HepG2 (cell line): Measurements from ENCODE around the gene C2orf49. TPM values are rescaled to one million over a fixed set of nuclear protein-coding genes. Genes with fewer than 3 reads are reported as not detected.

ENCODE experiments used
- ATF3 ChIP-seq: sonication (generic); formaldehyde crosslinking; IDR thresholded peaks from 2 replicates; pipeline ENCODE4 v1.4.0; 2020; ENCODE audit warnings: missing genetic modification reagents
- CC2D1A ChIP-seq: sonication (generic); formaldehyde crosslinking; IDR thresholded peaks from 2 replicates; pipeline ENCODE4 v1.8.1; 2023; ENCODE audit warnings: mild to moderate bottlenecking, missing genetic modification reagents
- ELF1 ChIP-seq: sonication (generic); formaldehyde crosslinking; IDR thresholded peaks from 2 replicates; pipeline ENCODE4 v1.4.0; 2020; ENCODE audit warnings: missing genetic modification reagents
- FOXO1 ChIP-seq: sonication (generic); formaldehyde crosslinking; IDR thresholded peaks from 2 replicates; pipeline ENCODE4 v1.4.0; 2020; ENCODE audit warnings: missing genetic modification reagents
- HIVEP1 ChIP-seq: sonication (generic); formaldehyde crosslinking; IDR thresholded peaks from 2 replicates; pipeline ENCODE4 v1.4.0; 2020; ENCODE audit warnings: mild to moderate bottlenecking, missing genetic modification reagents
- HMGXB4 ChIP-seq, 2 experiments: sonication (generic) in 1 of 2; formaldehyde crosslinking in 1 of 2; IDR thresholded peaks; 2 replicates each; pipeline versions ENCODE4 v1.4.0 to v1.6.1; 2018 to 2020; ENCODE audit warnings: missing genetic modification reagents in 2 of 2, borderline replicate concordance in 1 of 2, low read depth in 1 of 2, mild to moderate bottlenecking in 1 of 2, missing biosample characterization in 1 of 2
- KAT8 ChIP-seq: IDR thresholded peaks from 2 replicates; pipeline ENCODE4 v1.6.1; 2016; ENCODE audit warnings: missing genetic modification reagents, missing compliant biosample characterization
- KMT2A ChIP-seq: sonication (generic); formaldehyde crosslinking; IDR thresholded peaks from 2 replicates; pipeline ENCODE4 v1.4.0; 2020; ENCODE audit warnings: missing genetic modification reagents
- MBNL3 ChIP-seq: fragments of 250-450 bp; sonication (Bioruptor Pico); conservative IDR thresholded peaks from 2 replicates; pipeline ENCODE4 v1.8.0; 2022; ENCODE audit warnings: mild to moderate bottlenecking, inconsistent platforms
- MYPOP ChIP-seq: sonication (generic); formaldehyde crosslinking; IDR thresholded peaks from 2 replicates; pipeline ENCODE4 v1.8.1; 2023; ENCODE audit warnings: mild to moderate bottlenecking, moderate library complexity, missing genetic modification reagents
- NCOA5 ChIP-seq: sonication (generic); formaldehyde crosslinking; IDR thresholded peaks from 2 replicates; pipeline ENCODE4 v1.4.0; 2020; ENCODE audit warnings: missing genetic modification reagents
- NR2F2 ChIP-seq: IDR thresholded peaks from 2 replicates; pipeline ENCODE4 v1.6.1; 2012; ENCODE audit warnings: low read depth, inconsistent platforms, borderline replicate concordance
- NRL ChIP-seq: sonication (generic); formaldehyde crosslinking; IDR thresholded peaks from 2 replicates; pipeline ENCODE4 v1.5.0; 2020; ENCODE audit warnings: missing genetic modification reagents, mild to moderate bottlenecking, moderate library complexity, borderline replicate concordance
- PHB2 ChIP-seq: fragments of 450-650 bp; IDR thresholded peaks from 2 replicates; pipeline ENCODE4 v1.6.1; 2018; ENCODE audit not compliant: partially characterized antibody
- REXO4 ChIP-seq: sonication (generic); formaldehyde crosslinking; IDR thresholded peaks from 2 replicates; pipeline ENCODE4 v1.8.0; 2022; ENCODE audit warnings: missing genetic modification reagents, mild to moderate bottlenecking, borderline replicate concordance
- SNRNP70 ChIP-seq: fragments of 200-400 bp; formaldehyde crosslinking; IDR thresholded peaks from 2 replicates; pipeline ENCODE4 v1.6.1; 2017; ENCODE audit warnings: mild to moderate bottlenecking, low read depth, low read length, moderate library complexity
- SOX5 ChIP-seq: IDR thresholded peaks from 2 replicates; pipeline ENCODE4 v1.6.1; 2016; ENCODE audit warnings: borderline replicate concordance
- TCF7 ChIP-seq: sonication (generic); IDR thresholded peaks from 2 replicates; pipeline ENCODE4 v1.6.1; 2016; ENCODE audit warnings: antibody characterized with exemption, low read depth
- ZBTB38 ChIP-seq: sonication (generic); formaldehyde crosslinking; IDR thresholded peaks from 2 replicates; pipeline ENCODE4 v1.5.1; 2020; ENCODE audit warnings: mild to moderate bottlenecking, missing genetic modification reagents
- ZBTB7B ChIP-seq: sonication (generic); formaldehyde crosslinking; IDR thresholded peaks from 2 replicates; pipeline ENCODE4 v1.4.0; 2020; ENCODE audit warnings: missing genetic modification reagents
- ZFYVE20 ChIP-seq: sonication (generic); formaldehyde crosslinking; IDR thresholded peaks from 2 replicates; pipeline ENCODE4 v1.8.0; 2023; ENCODE audit warnings: low read depth, mild to moderate bottlenecking, moderate library complexity, missing genetic modification reagents, borderline replicate concordance
- ZNF562 ChIP-seq: sonication (generic); formaldehyde crosslinking; IDR thresholded peaks from 2 replicates; pipeline ENCODE4 v1.8.0; 2022; ENCODE audit warnings: missing genetic modification reagents, borderline replicate concordance
- ZNF879 ChIP-seq: sonication (generic); formaldehyde crosslinking; IDR thresholded peaks from 2 replicates; pipeline ENCODE4 v1.8.1; 2023; ENCODE audit warnings: missing genetic modification reagents
- ZSCAN12 ChIP-seq: sonication (generic); formaldehyde crosslinking; IDR thresholded peaks from 2 replicates; pipeline ENCODE4 v1.9.0; 2021; ENCODE audit warnings: mild to moderate bottlenecking, missing genetic modification reagents
- polyA plus RNA-seq, 8 experiments: library from polyadenylated mRNA; depleted of rRNA in 3 of 8; stranded (reverse) in 7 of 8; unstranded in 1 of 8; fragments of >200 nt; fragmentation: Illumina TruSeq in 4 of 8; extraction: Trizol in 4 of 8; gene quantifications; 2 replicates each; pipeline versions ENCODE4 v1.2.1 to v1.2.3, GENCODE V29; 2011 to 2016; ENCODE audit warnings: low read depth in 4 of 8, missing spikeins in 1 of 8, mixed read lengths in 1 of 8; ENCODE audit not compliant: insufficient read depth in 1 of 8
- total RNA-seq, 5 experiments: library from RNA; depleted of rRNA; stranded (reverse); fragments of >200 nt; fragmentation: Illumina TruSeq; extraction: Trizol; gene quantifications; 2 replicates each; pipeline ENCODE4 v1.2.3, GENCODE V29; 2016; ENCODE audit warnings: low read depth in 1 of 5
- TF ChIP-seq, protein P1 (sequence below): sonication (generic); formaldehyde crosslinking; IDR thresholded peaks from 2 replicates; pipeline ENCODE4 v1.4.0; 2020; ENCODE audit warnings: missing genetic modification reagents

C2orf49 gene
- total and polyA plus RNA-seq, 2 of the 13 experiments (the other 11 are each of a cell fraction or from before 2014, with no cell fraction given) = 24.7 to 28.8 TPM

DNA sequence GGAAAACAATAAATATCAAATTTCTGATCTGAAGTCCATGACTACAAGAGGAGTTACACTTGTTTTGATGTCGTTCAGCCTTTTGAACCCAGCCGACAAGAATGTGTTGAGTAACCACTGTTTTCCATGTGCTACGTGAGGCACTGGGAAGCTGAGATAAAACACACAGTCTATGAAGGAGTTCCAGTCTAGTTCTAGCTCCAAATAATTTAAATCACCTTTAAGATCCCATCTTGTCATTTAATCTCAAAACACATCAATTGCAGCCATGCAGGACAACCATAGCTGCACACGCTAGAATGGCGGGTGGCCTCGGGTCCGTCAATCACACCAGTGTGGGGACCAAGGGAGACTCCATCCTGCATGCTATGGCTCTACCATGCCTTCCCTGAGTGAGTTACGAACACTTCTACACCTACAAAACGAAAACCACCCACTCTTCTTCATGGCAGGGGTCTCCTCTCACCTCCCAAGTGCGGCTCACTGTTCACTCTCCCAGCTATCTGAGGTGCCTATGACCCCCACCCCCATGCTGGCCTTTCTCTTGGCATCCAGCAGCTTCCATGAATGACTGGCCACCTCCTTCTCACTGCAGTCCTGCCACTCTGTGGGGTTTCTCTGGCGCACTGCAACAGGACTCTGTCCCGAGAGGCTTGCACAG, 57.7 kb downstream of the C2orf49 start (continued):
- TF ChIP-seq ZSCAN12 (no peak), ZBTB38 (CRISPR knock-in tag) (peak; percentile 46; the same call in 1 of the 2 replicates), SOX5 (peak; percentile 93), HMGXB4 (CRISPR knock-in tag; IDR thresholded peaks at IDR 0.05; ENCODE audit: borderline replicate concordance in 1 of 2, low read depth in 1 of 2) (no peak), MBNL3 (CRISPR knock-in tag) (no peak), ZFYVE20 (CRISPR knock-in tag) (no peak), CC2D1A (CRISPR knock-in tag) (no peak), HIVEP1 (CRISPR knock-in tag) (no peak), NCOA5 (CRISPR knock-in tag) (no peak), ZNF879 (CRISPR knock-in tag) (no peak), ELF1 (no peak), ATF3 (CRISPR knock-in tag) (no peak), PHB2 (no peak), ZBTB7B (no peak), NR2F2 (0 out of 2 replicates have a peak, but pooled peaks have one; percentile 16), REXO4 (no peak), FOXO1 (CRISPR knock-in tag) (peak; percentile 91; the same call in 1 of the 2 replicates), NRL (CRISPR knock-in tag) (no peak), MYPOP (CRISPR knock-in tag) (no peak), TCF7 (peak; percentile 97), KMT2A (CRISPR knock-in tag) (no peak), SNRNP70 (no peak), KAT8 (CRISPR knock-in tag) (0 out of 2 replicates have a peak, but pooled peaks have one; percentile 22), ZNF562 (CRISPR knock-in tag) (no peak)
- TF ChIP-seq, protein P1, sequence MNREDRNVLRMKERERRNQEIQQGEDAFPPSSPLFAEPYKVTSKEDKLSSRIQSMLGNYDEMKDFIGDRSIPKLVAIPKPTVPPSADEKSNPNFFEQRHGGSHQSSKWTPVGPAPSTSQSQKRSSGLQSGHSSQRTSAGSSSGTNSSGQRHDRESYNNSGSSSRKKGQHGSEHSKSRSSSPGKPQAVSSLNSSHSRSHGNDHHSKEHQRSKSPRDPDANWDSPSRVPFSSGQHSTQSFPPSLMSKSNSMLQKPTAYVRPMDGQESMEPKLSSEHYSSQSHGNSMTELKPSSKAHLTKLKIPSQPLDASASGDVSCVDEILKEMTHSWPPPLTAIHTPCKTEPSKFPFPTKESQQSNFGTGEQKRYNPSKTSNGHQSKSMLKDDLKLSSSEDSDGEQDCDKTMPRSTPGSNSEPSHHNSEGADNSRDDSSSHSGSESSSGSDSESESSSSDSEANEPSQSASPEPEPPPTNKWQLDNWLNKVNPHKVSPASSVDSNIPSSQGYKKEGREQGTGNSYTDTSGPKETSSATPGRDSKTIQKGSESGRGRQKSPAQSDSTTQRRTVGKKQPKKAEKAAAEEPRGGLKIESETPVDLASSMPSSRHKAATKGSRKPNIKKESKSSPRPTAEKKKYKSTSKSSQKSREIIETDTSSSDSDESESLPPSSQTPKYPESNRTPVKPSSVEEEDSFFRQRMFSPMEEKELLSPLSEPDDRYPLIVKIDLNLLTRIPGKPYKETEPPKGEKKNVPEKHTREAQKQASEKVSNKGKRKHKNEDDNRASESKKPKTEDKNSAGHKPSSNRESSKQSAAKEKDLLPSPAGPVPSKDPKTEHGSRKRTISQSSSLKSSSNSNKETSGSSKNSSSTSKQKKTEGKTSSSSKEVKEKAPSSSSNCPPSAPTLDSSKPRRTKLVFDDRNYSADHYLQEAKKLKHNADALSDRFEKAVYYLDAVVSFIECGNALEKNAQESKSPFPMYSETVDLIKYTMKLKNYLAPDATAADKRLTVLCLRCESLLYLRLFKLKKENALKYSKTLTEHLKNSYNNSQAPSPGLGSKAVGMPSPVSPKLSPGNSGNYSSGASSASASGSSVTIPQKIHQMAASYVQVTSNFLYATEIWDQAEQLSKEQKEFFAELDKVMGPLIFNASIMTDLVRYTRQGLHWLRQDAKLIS (CRISPR knock-in tag) = no peak
